GM21367 (cell line): ENCODE data around the gene SMCO3.

ENCODE experiments used
- ATAC-seq: cut with Tn5 transposase; IDR thresholded peaks from one replicate; pipeline ENCODE4 v1.9.1; 2021; ENCODE audit not compliant: unreplicated experiment

SMCO3 gene

DNA sequence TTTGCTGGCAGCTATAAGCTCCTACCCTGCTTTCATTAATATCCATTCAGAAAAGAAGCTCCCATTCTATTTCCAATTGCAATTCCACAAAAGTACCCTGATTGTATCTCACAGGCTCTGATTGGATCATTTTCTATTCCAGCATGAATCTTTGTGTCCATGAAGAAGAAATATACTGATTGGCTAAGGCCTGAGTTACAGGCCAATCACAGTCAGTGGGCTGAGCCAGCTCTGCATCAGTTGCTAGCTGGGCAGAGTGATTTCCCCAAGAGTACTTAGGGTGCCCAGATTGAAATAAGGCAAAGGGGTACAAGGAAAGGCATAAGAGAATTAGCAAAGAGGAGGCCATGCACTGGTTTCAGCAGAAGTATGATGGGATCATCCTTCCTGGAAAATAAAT lies 14.9 kb upstream of the SMCO3 start:
- peak; percentile 77 for ATAC-seq

GRCh38 chr12:14827043-14827442 lies 13.1 kb upstream of the SMCO3 start:
- ATAC-seq, result no peak

GRCh38 chr12:14826491-14826890 lies 12.5 kb upstream of the SMCO3 start:
- ATAC-seq, result no peak

GRCh38 chr12:14825256-14825655 lies 11.3 kb upstream of the SMCO3 start:
- no peak for ATAC-seq

DNA sequence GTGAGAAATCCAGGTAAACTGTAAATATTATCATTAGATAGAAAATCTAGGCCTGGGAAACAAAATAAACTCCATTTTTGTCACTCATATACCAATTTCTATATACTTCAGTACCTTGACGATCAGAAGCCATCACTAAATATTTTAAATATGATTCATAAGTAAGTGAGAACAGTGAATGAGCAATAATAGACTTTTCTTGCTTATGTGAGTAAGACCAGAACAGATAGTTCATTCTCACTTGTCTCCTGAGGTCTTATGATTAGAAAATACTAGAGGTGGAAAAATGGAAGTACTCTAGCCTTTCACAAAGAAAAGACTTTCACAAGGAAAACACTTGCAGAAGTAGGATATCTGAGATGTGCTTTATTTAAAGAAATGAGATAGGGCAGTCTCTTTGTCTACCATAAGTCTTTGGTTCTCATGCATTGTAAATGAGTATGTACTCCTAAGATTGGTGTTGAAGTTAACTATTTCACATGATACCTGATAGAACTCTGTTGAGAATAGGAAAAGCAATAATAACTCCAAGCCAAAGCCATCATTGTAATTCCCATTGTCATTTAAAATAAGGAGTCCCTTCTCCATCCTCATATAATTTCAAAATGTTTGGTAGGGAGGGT lies 10.1 kb upstream of the SMCO3 start:
- ATAC-seq, result no peak

DNA sequence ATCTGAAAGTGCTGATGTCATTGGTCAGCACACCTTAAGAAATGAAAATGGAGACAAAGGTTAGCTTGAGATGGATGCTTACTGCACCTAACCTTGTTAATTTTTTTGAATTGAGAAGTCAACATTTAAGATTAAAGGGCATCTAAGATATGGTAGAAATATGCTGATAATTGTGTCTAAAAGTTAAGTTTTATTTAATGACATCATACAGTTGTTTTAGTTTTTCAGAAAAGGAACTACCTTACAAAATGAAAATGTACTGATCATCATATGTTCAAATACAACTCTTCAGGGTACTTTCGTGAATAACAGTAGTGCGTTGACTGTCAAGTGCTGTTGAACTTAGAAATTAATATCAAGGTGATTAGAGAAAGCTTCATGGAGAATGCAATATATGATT lies 2.5 kb downstream of the SMCO3 start:
- no peak for ATAC-seq

DNA sequence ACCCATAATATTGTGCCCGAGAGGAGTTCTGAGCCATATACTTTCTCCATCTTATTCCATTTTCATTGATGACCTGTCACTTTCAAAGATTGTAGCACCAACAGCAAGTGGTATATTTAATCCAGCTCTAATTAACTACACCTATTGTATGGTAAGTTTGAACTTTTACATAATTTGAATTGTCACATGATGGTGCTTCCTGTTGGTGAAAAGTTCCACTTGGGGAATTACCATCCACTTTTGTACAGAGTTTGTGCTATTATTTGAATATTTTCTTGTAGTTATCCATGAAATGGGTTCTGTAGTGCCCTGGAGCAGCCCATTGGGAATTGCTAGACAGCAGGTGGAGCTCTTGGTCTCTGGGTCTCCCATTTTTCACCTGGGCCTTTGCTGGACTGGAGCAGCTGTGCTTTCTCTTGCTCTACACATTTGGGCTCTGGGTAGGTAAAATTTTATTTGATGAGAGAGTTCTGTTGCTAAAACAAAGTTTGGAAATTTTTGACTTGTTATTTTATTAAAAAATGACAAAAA lies 3.0 kb downstream of the SMCO3 start:
- no peak for ATAC-seq

- ATAC-seq, result no peak
Observed at GRCh38 chr12:14810167-14810952, 3.6 kb downstream of the SMCO3 start.

GRCh38 chr12:14803830-14804160 lies 10.2 kb downstream of the SMCO3 start:
- peak; percentile 20 for ATAC-seq

DNA sequence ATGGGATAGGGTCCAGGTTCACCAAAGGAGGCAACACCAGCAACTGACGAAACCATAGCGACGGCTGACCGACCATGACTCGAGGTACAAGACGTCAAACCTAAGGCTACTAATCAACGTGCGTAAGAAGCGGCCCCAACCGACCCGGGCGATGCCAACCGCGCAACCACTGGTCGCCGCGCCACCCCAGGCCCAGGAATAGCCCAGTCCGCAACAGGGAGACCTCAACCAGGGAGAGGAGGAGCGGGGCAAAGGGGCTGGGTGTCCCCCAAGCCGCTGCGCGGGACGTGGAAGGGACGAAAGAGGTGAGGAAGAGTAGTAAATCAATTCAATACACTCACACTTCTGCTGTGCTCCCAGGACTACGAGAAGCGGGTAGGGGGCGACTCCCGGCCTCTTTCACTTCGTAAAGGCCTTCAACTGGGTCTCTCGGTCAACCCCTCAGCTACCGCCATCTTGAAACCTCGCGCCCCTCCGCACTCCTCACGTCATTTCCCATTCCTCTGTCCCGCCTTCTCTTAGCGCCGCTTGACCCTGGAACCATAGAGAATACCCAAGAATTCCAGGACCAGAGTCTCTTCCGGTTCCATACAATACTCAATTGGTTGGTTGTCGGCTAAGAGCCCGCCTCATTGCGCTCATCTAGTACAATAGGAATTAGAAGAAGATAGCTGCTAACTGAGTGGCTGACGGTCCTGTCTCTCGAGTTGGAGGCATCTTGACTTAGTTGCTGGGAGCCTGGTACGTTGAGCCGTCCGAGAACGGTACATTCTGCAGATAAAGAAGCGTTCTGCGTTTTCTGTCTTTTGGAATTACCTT lies 10.8 kb downstream of the SMCO3 start, which contains the start of the genes C12orf60 and WBP11:
Gene C12orf60 (plus strand): TSS at position 660 of the 819 bp plus-strand sequence. CDS start 19,266 bp downstream, outside the sequence.
Gene WBP11 (minus strand): TSS at position 468 of the 819 bp plus-strand sequence. CDS start 2,095 bp downstream, outside the sequence.
- ATAC-seq, result peak; percentile 99

- ATAC-seq, result no peak
Observed at GRCh38 chr12:14802721-14803010, 11.3 kb downstream of the SMCO3 start.

GRCh38 chr12:14802247-14802646 lies 11.7 kb downstream of the SMCO3 start:
- no peak for ATAC-seq

GRCh38 chr12:14795028-14795448 lies 18.9 kb downstream of the SMCO3 start:
- ATAC-seq, result no peak

- no peak for ATAC-seq
Observed at GRCh38 chr12:14785568-14785967, 28.4 kb downstream of the SMCO3 start.

- ATAC-seq, result no peak
Observed at GRCh38 chr12:14784471-14784870, 29.5 kb downstream of the SMCO3 start.

GRCh38 chr12:14782756-14783155 lies 31.2 kb downstream of the SMCO3 start:
- ATAC-seq, result peak; percentile 39

GRCh38 chr12:14781563-14781962 lies 32.4 kb downstream of the SMCO3 start:
- no peak for ATAC-seq

GRCh38 chr12:14780859-14781258 lies 33.1 kb downstream of the SMCO3 start:
- ATAC-seq, result no peak

- ATAC-seq, result no peak
Observed at GRCh38 chr12:14779834-14780233, 34.1 kb downstream of the SMCO3 start.

DNA sequence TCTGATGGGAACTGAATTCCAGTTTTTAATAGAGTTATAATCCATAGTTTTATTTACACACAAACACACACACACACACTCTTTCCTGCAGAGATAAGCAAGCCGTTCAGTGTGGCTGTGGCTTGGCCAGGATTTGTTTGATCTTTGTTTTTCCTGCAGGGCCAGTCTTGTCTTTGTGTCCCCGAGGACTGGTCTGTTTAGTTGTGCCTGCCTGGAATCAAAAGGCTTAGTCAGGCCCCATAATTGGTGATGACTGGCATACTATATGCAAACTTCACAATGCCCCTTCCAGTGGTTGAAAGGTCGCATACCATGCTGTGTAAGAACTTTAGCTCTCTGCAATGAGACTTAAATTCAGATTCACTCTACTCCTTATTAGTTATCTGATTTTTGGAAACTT lies 36.7 kb downstream of the SMCO3 start:
- no peak for ATAC-seq

DNA sequence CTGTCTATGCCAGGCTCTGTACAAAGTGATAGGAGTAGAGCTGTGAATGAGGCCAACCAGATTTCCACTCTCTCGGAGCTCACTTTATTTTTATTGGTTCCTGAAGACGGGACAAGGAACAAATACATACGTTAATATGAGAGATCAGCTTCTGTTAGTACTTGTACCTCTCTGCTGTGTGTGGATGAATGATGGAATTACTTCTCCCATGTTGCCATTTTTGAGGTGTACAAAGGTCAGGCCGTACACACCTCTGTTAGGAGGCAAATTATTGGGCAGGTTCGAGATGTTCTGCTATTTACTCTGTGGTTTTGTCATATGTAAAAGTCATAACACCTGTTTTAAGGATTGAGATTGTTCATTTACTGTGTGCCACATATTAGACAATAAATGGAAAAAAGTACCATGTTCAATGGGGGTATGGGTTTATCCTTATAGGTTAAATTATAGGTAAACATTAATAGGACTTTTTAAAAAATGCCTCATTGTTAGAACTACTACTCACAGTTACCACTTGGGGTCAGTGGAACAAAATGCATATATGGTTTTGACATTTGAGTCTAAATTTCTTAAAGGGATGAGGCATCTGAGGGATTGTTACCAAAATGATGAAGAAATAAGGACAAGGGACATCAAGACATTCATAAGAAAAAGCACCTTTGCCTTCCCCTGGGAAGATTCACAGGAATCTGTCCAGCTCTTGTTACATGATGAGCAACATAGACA lies 37.6 kb downstream of the SMCO3 start:
- ATAC-seq, result no peak
